Measurements from ENCODE around the gene MON1B.

- no peak for TF ChIP-seq CTCF (IDR thresholded peaks at IDR 0.05)
- no peak for TF ChIP-seq POLR2A (IDR thresholded peaks at IDR 0.05)
Observed at GRCh38 chr16:77197747-77198146, 6.8 kb downstream of the MON1B start.
